OCI-LY1 (cell line): ENCODE measurements around the gene RELL1.

ENCODE experiments used
- H2AFZ ChIP-seq: fragments of 200-600 bp; sonication (generic), shearing (Covaris generic); 2 replicates; pipeline ENCODE4 v1.6.0; 2014; ENCODE audit warnings: antibody characterized with exemption, mild to moderate bottlenecking, low read length
- H3F3A ChIP-seq: fragments of 200-600 bp; sonication (generic), shearing (Covaris generic); 2 replicates; pipeline ENCODE4 v1.6.0; 2014; ENCODE audit warnings: mild to moderate bottlenecking, antibody characterized with exemption, low read length, moderate library complexity; ENCODE audit not compliant: insufficient read depth
- H3K27ac ChIP-seq: fragments of 200-600 bp; sonication (generic); 2 replicates; pipeline ENCODE4 v1.5.1; 2014; ENCODE audit warnings: low read length, mixed run types, mild to moderate bottlenecking, low read depth; ENCODE audit not compliant: poor library complexity, severe bottlenecking
- H3K27me3 ChIP-seq: fragments of 200-600 bp; sonication (generic); 2 replicates; pipeline ENCODE4 v1.6.0; 2014; ENCODE audit warnings: antibody characterized with exemption, mild to moderate bottlenecking, low read length, moderate library complexity; ENCODE audit not compliant: insufficient read depth
- H3K36me3 ChIP-seq: fragments of 200-600 bp; sonication (generic); 2 replicates; pipeline ENCODE4 v1.6.1; 2014; ENCODE audit warnings: mild to moderate bottlenecking, antibody characterized with exemption, low read length, moderate library complexity, mixed read lengths; ENCODE audit not compliant: insufficient read depth
- H3K4me1 ChIP-seq: fragments of 200-600 bp; sonication (generic); 2 replicates; pipeline ENCODE4 v1.5.1; 2014; ENCODE audit warnings: mild to moderate bottlenecking, low read length, moderate library complexity; ENCODE audit not compliant: insufficient read depth, severe bottlenecking
- H3K4me2 ChIP-seq: fragments of 200-600 bp; sonication (generic), shearing (Covaris generic); 2 replicates; pipeline ENCODE4 v1.6.1; 2014; ENCODE audit warnings: low read length
- H3K4me3 ChIP-seq: fragments of 200-600 bp; sonication (generic); 2 replicates; pipeline ENCODE4 v1.5.1; 2014; ENCODE audit warnings: low read length, low read depth, mild to moderate bottlenecking, mixed read lengths; ENCODE audit not compliant: poor library complexity, severe bottlenecking
- H3K79me2 ChIP-seq: fragments of 200-600 bp; shearing (Covaris generic); 2 replicates; pipeline ENCODE4 v1.6.1; 2016; ENCODE audit warnings: mixed run types, low read length, mixed read lengths; ENCODE audit not compliant: insufficient read depth
- H3K9ac ChIP-seq: fragments of 200-600 bp; sonication (generic), shearing (Covaris generic); 2 replicates; pipeline ENCODE4 v1.6.1; 2014; ENCODE audit warnings: mild to moderate bottlenecking, low read length, mixed read lengths
- H3K9me2 ChIP-seq: fragments of 200-600 bp; sonication (generic), shearing (Covaris generic); 2 replicates; pipeline ENCODE4 v1.6.1; 2014; ENCODE audit warnings: low read depth, mild to moderate bottlenecking, low read length, mixed read lengths
- H3K9me3 ChIP-seq: fragments of 200-600 bp; shearing (Covaris generic); 2 replicates; pipeline ENCODE4 v1.6.1; 2014; ENCODE audit warnings: low read length, mixed read lengths
- H4K20me1 ChIP-seq: fragments of 200-600 bp; sonication (generic), shearing (Covaris generic); 2 replicates; pipeline ENCODE4 v1.6.0; 2016; ENCODE audit warnings: mild to moderate bottlenecking, low read length; ENCODE audit not compliant: insufficient read depth
- EZH2 ChIP-seq: fragments of 200-600 bp; sonication (generic), shearing (Covaris generic); IDR thresholded peaks from 2 replicates; pipeline ENCODE4 v1.8.0; 2017; ENCODE audit warnings: borderline replicate concordance, mixed run types, mild to moderate bottlenecking, antibody characterized with exemption, low read length, moderate library complexity, mixed read lengths
- TF ChIP-seq, protein P1 (sequence below): fragments of 200-600 bp; sonication (generic), shearing (Covaris generic); IDR thresholded peaks from 2 replicates; pipeline ENCODE4 v1.5.1; 2017; ENCODE audit warnings: mild to moderate bottlenecking, antibody characterized with exemption, low read length, moderate library complexity, mixed read lengths

RELL1 gene

DNA sequence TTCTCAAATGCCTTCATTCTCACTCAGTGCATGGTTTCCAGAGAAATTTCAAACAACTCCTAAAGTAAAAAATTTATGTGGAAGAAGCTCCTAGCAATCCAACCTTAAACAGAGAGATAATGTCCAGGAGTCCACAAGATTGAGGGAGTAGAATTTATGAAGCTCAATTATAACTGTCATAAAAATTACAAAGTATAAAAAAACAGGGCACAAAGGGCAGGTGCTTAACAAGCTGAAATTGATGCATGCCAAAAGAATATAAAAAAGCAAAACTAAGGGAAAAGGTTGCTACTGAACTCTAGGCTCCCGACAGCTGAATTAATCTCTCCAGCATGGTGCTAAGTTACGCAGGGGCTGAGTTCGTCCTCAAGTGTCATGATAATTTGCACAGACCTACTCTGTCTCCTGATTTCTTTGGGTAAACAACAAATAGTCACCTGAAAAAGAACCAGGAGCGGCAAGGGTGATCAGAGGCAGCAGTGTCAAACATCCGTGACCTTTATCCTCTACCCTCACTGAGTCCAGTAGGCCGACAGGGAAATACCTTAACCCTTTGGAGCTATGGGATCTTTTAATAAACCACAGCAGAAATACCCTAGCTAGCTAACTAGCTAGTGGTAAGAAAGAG is 47.2 kb upstream of the RELL1 start:
- no peak overlapping the region for H3K4me2 ChIP-seq

DNA sequence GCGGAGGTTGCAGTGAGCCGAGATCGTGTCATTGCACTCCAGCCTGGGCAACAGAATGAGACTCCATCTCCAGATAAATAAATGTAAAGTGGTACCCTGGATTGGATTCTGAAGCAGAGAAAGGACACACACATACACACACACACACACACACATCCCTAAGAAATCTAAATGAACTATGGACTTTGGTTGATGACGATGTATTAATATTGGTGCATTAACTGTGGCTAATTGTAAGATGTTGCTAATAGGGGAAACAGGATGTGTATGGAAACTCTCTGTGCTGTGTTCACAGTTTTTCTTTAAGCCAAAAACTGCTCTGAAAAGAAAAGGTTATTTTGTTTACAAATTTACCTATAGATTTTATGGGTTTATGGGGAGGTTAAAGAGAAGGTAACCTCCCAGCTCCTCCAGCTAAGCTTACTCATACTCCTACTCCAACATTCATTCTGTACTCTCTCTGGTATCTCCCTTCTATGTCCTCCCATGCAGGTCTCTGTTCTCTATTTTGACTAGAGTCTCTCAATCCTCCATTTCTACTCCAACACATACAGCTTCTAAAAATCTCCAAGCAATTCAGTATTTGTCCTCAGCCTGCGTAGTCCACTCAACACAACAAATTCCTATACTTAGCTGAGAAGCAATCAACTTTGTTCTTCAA is 46.5 kb upstream of the RELL1 start:
- H3K4me1 ChIP-seq, result no peaks in the 10 kb centered on the region
- no peak overlapping the region for H3K4me2 ChIP-seq
- no peaks in the 10 kb centered on the region for H3K36me3 ChIP-seq
- no peak overlapping the region for H2AFZ ChIP-seq
- TF ChIP-seq EZH2, result no peak
- TF ChIP-seq, protein P1, sequence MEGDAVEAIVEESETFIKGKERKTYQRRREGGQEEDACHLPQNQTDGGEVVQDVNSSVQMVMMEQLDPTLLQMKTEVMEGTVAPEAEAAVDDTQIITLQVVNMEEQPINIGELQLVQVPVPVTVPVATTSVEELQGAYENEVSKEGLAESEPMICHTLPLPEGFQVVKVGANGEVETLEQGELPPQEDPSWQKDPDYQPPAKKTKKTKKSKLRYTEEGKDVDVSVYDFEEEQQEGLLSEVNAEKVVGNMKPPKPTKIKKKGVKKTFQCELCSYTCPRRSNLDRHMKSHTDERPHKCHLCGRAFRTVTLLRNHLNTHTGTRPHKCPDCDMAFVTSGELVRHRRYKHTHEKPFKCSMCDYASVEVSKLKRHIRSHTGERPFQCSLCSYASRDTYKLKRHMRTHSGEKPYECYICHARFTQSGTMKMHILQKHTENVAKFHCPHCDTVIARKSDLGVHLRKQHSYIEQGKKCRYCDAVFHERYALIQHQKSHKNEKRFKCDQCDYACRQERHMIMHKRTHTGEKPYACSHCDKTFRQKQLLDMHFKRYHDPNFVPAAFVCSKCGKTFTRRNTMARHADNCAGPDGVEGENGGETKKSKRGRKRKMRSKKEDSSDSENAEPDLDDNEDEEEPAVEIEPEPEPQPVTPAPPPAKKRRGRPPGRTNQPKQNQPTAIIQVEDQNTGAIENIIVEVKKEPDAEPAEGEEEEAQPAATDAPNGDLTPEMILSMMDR, result no peak
- no peaks in the 10 kb centered on the region for H3K9me2 ChIP-seq
- H3F3A ChIP-seq, result no peaks in the 10 kb centered on the region
- H3K9ac ChIP-seq, result no peak overlapping the region
- no peaks in the 10 kb centered on the region for H4K20me1 ChIP-seq
- H3K4me3 ChIP-seq, result no peak overlapping the region
- H3K27me3 ChIP-seq, result no peaks in the 10 kb centered on the region; the same call in 1 of the 2 replicates
- no peaks in the 10 kb centered on the region for H3K79me2 ChIP-seq
- H3K27ac ChIP-seq, result no peak overlapping the region
- no peaks in the 10 kb centered on the region for H3K9me3 ChIP-seq

More for the DNA sequence above, 47.2 kb upstream of the RELL1 start:
- no peak for TF ChIP-seq EZH2
- TF ChIP-seq, protein P1, result no peak
- Histone ChIP-seq H3F3A (no peaks in the 10 kb centered on the region), H4K20me1 (no peaks in the 10 kb centered on the region), H3K27ac (no peak overlapping the region), H3K36me3 (no peaks in the 10 kb centered on the region), H3K4me1 (no peaks in the 10 kb centered on the region), H3K9me2 (no peaks in the 10 kb centered on the region), H3K9ac (no peak overlapping the region), H3K27me3 (no peaks in the 10 kb centered on the region; the same call in 1 of the 2 replicates), H3K9me3 (no peaks in the 10 kb centered on the region), H2AFZ (no peak overlapping the region), H3K4me3 (no peak overlapping the region), H3K79me2 (no peaks in the 10 kb centered on the region)

DNA sequence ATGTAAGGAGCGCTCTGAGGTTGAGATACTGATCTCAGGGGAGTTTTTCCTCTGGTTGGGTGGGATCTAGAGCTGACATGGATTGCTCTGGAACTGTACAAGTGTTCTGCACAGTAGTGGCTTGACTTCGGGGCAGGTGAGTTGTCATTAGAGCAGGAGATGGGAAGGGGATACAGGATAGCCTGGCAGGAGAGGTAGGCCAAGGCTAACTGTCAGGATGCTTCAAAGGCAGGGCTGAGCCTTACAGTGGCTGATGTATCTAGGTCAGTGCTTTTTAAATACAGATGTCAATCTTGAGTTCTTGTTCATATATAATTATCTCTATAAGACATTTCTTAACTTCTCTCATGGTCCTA is 43.5 kb upstream of the RELL1 start:
- Histone ChIP-seq H3K9ac (no peak overlapping the region), H3K27ac (no peak overlapping the region), H3K4me3 (no peak overlapping the region), H3K27me3 (no peaks in the 10 kb centered on the region), H3K4me1 (no peaks in the 10 kb centered on the region), H3K4me2 (no peak overlapping the region), H3K36me3 (no peaks in the 10 kb centered on the region), H3K9me2 (no peaks in the 10 kb centered on the region), H3F3A (no peaks in the 10 kb centered on the region), H3K79me2 (no peaks in the 10 kb centered on the region), H4K20me1 (no peaks in the 10 kb centered on the region), H2AFZ (no peak overlapping the region), H3K9me3 (no peaks in the 10 kb centered on the region)
- TF ChIP-seq, protein P1, result no peak
- TF ChIP-seq EZH2, result no peak
